H1 (cell line): ENCODE data around the gene CLDN7. TPM values are rescaled to one million over a fixed set of nuclear protein-coding genes. Genes with fewer than 3 reads are reported as not detected.
A peak's percentile ranks its signal among the peaks of the same experiment; 100 is the strongest.

Experiments used
- BACH1 ChIP-seq: IDR thresholded peaks from 2 replicates; pipeline ENCODE4 v1.6.1; 2012; ENCODE audit warnings: low read length, improper control_type of control experiment
- CHD1 ChIP-seq: IDR thresholded peaks from 2 replicates; pipeline ENCODE4 v1.6.1; 2012; ENCODE audit warnings: low read depth, low read length, improper control_type of control experiment
- CHD2 ChIP-seq: IDR thresholded peaks from 2 replicates; pipeline ENCODE4 v1.6.1; 2012; ENCODE audit warnings: low read length, improper control_type of control experiment
- GABPA ChIP-seq: IDR thresholded peaks from 2 replicates; pipeline ENCODE4 v1.6.1; 2011; ENCODE audit warnings: mild to moderate bottlenecking, low read length, moderate library complexity, borderline replicate concordance; ENCODE audit not compliant: insufficient read depth
- KDM1A ChIP-seq: fragments of 200-600, 300-600 bp; sonication (generic); IDR thresholded peaks from 2 replicates; pipeline ENCODE4 v1.7.1; 2016; ENCODE audit warnings: mild to moderate bottlenecking, low read length, borderline replicate concordance
- KDM4A ChIP-seq: IDR thresholded peaks from one replicate; pipeline ENCODE4 v1.7.1; 2012; ENCODE audit warnings: low read depth, mild to moderate bottlenecking, moderate library complexity, low read length, inconsistent platforms; ENCODE audit not compliant: severe bottlenecking
- POU5F1 ChIP-seq: IDR thresholded peaks from 2 replicates; pipeline ENCODE4 v1.6.1; 2011; ENCODE audit warnings: low read depth, mild to moderate bottlenecking, low read length, moderate library complexity
- RAD21 ChIP-seq, 2 experiments: IDR thresholded peaks in 1 of 2; conservative IDR thresholded peaks in 1 of 2; 2 replicates each; pipeline ENCODE4 v1.6.1; 2011; ENCODE audit warnings: low read depth in 2 of 2, low read length in 2 of 2, improper control_type of control experiment in 1 of 2, inconsistent platforms in 1 of 2, mild to moderate bottlenecking in 1 of 2, moderate library complexity in 1 of 2
- RBBP5 ChIP-seq: IDR thresholded peaks from 2 replicates; pipeline ENCODE4 v1.7.1; 2012; ENCODE audit warnings: low read depth, mild to moderate bottlenecking, inconsistent platforms, low read length, moderate library complexity, borderline replicate concordance
- RFX5 ChIP-seq: IDR thresholded peaks from 2 replicates; pipeline ENCODE4 v1.6.1; 2011; ENCODE audit warnings: low read depth, low read length, improper control_type of control experiment, borderline replicate concordance
- SAP30 ChIP-seq: fragments of 300-600 bp; sonication (generic); IDR thresholded peaks from 2 replicates; pipeline ENCODE4 v1.7.1; 2012; ENCODE audit warnings: low read length, moderate library complexity, mild to moderate bottlenecking, inconsistent platforms; ENCODE audit not compliant: insufficient read depth, insufficient replicate concordance
- TAF1 ChIP-seq: IDR thresholded peaks from 2 replicates; pipeline ENCODE4 v1.6.1; 2011; ENCODE audit warnings: mild to moderate bottlenecking, low read depth, low read length
- TAF7 ChIP-seq: optimal IDR thresholded peaks from 2 replicates; pipeline ENCODE3; 2011; ENCODE audit warnings: low read depth, mild to moderate bottlenecking, inconsistent platforms, low read length, moderate library complexity, borderline replicate concordance
- polyA plus RNA-seq, 7 experiments: library from polyadenylated mRNA; depleted of rRNA in 3 of 7; stranded (reverse) in 5 of 7; unstranded in 2 of 7; fragments of >200 nt in 5 of 7; fragments of 200-250 nt in 2 of 7; gene quantifications; 1 replicate in 5 of 7; 2 replicates in 1 of 7; 4 replicates in 1 of 7; pipeline versions ENCODE4 v1.2.1 to v1.2.3, GENCODE V29; 2011 to 2013; ENCODE audit warnings: missing spikeins in 2 of 7, mixed read lengths in 2 of 7
- total RNA-seq: library from RNA; stranded (reverse); fragmentation: NEBNext Ultra II Directional; extraction: Animal tissue kit (Norgen Biotek cat#: 25700); gene quantifications from 2 replicates; pipeline ENCODE4 v1.2.1, GENCODE V29; 2021
- TF ChIP-seq, protein P1 (sequence below): IDR thresholded peaks from 2 replicates; pipeline ENCODE4 v1.6.1; 2012; ENCODE audit warnings: low read length, inconsistent platforms
- TF ChIP-seq, protein P2 (sequence below), 3 experiments: IDR thresholded peaks; 1 replicate in 2 of 3; 2 replicates in 1 of 3; pipeline versions ENCODE4 v1.5.1 to v1.6.1; 2011; ENCODE audit warnings: low read length in 3 of 3, mild to moderate bottlenecking in 3 of 3, inconsistent platforms in 2 of 3, low read depth in 1 of 3, moderate library complexity in 1 of 3; ENCODE audit not compliant: insufficient read depth in 1 of 3; ENCODE audit errors: control extremely low read depth in 1 of 3

CLDN7 gene
- total and polyA plus RNA-seq, 2 of the 8 experiments (the other 6 are each of a cell fraction or from before 2014, with no cell fraction given): 118 to 119 TPM

GRCh38 chr17:7252176-7253043 is 9.9 kb downstream of the CLDN7 start, which contains the start of gene ELP5 (continued):
- 0 out of 2 replicates have a peak, but pooled peaks have one; percentile 20 for TF ChIP-seq BACH1
- TF ChIP-seq RAD21 (IDR thresholded peaks at IDR 0.05 in 1 of 2, conservative IDR thresholded peaks at IDR 0.05 in 1 of 2; ENCODE audit: low read depth in 2 of 2, low read length in 2 of 2): peak in 1 of 2 experiments; percentile 11; a peak in 1 of 4 replicates
- no peak for TF ChIP-seq POU5F1
- 0 out of 2 replicates have a peak, but pooled peaks have one; percentile 5 for TF ChIP-seq CHD2
- no peak for TF ChIP-seq GABPA
- peak; percentile 80 for TF ChIP-seq TAF1
- peak; percentile 88 for TF ChIP-seq KDM4A
- TF ChIP-seq, protein P1, sequence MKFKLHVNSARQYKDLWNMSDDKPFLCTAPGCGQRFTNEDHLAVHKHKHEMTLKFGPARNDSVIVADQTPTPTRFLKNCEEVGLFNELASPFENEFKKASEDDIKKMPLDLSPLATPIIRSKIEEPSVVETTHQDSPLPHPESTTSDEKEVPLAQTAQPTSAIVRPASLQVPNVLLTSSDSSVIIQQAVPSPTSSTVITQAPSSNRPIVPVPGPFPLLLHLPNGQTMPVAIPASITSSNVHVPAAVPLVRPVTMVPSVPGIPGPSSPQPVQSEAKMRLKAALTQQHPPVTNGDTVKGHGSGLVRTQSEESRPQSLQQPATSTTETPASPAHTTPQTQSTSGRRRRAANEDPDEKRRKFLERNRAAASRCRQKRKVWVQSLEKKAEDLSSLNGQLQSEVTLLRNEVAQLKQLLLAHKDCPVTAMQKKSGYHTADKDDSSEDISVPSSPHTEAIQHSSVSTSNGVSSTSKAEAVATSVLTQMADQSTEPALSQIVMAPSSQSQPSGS: peak; percentile 88; the same call in 1 of the 2 replicates
- TF ChIP-seq RFX5: no peak
- peak; percentile 62; the same call in 1 of the 2 replicates for TF ChIP-seq RBBP5
- peak; percentile 77 for TF ChIP-seq TAF7
- TF ChIP-seq, protein P2, sequence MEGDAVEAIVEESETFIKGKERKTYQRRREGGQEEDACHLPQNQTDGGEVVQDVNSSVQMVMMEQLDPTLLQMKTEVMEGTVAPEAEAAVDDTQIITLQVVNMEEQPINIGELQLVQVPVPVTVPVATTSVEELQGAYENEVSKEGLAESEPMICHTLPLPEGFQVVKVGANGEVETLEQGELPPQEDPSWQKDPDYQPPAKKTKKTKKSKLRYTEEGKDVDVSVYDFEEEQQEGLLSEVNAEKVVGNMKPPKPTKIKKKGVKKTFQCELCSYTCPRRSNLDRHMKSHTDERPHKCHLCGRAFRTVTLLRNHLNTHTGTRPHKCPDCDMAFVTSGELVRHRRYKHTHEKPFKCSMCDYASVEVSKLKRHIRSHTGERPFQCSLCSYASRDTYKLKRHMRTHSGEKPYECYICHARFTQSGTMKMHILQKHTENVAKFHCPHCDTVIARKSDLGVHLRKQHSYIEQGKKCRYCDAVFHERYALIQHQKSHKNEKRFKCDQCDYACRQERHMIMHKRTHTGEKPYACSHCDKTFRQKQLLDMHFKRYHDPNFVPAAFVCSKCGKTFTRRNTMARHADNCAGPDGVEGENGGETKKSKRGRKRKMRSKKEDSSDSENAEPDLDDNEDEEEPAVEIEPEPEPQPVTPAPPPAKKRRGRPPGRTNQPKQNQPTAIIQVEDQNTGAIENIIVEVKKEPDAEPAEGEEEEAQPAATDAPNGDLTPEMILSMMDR (IDR thresholded peaks at IDR 0.05; ENCODE audit: control extremely low read depth in 1 of 3, insufficient read depth in 1 of 3, low read depth in 1 of 3, low read length in 3 of 3): peak in 2 of 3 experiments; percentile 20 to 28; a peak in 2 of 4 replicates
- TF ChIP-seq KDM1A: peak; percentile 22; the same call in 1 of the 2 replicates
- TF ChIP-seq SAP30: peak; percentile 11
- TF ChIP-seq CHD1: no peak
